HG03139 (cell line): ENCODE results near the gene THSD7A.

Experiments
- ATAC-seq: cut with Tn5 transposase; IDR thresholded peaks from one replicate; pipeline ENCODE4 v1.9.1; 2021; ENCODE audit not compliant: unreplicated experiment

Gene THSD7A

DNA sequence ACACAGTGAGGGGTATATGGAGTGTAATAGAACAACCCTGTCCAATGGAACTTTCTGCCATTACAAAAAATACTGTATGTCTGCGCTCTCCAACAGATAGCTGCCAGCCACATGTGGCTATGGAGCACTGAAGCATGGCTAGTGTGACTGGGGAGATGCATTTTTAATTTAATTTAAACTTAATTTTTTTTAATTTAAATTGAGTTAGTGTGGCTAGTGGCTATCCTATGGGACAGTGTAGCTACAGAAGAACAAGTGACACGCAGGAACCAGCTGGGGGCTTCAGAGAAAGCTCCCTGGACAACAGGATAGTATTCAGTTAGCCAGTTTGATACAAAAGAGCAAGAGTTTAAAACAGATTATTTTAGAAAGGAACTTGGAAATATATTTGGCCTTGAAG, 408.0 kb downstream of the THSD7A start:
- no peak for ATAC-seq

GRCh38 chr7:11420049-11420448, 411.9 kb downstream of the THSD7A start:
- no peak for ATAC-seq

DNA sequence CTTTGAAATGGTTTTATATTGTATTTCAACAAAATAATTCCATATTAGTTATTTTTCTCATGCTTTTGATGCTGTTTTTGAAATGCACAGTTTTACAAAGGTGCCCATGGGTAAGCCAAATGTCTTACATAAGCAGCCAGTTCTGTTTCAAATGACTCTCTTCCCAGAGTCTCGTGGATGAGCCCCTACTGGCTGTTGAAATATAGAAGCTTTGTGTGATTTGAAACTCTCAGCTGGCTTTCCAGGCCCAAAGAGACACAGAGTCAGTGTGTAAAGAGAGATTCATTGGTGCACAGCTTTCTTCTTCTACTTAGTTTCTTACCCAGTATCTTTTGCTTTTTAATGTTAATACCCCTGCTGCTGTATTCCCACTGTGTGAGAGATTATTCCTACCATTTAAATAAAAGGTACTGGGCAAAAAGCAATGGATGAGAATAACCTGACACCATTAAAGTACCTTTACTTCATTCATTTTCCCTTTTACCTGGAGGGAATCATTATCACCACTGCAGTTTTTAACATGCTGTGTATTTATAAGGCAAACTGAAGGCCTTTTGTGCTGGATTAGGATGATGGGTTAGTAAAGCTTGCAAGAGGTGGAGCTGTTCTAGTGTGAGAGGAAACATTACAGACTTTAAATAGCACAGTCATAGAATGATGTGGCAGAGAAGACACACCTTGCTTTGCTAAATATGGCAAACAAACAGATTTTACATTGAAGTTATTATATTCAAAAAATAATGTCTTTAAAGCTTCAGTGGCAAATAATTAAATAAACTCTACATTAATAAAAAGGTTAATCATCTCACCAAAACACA, 415.1 kb downstream of the THSD7A start:
- no peak for ATAC-seq

- ATAC-seq = no peak
Observed at GRCh38 chr7:11415101-11415500, 416.9 kb downstream of the THSD7A start.

DNA sequence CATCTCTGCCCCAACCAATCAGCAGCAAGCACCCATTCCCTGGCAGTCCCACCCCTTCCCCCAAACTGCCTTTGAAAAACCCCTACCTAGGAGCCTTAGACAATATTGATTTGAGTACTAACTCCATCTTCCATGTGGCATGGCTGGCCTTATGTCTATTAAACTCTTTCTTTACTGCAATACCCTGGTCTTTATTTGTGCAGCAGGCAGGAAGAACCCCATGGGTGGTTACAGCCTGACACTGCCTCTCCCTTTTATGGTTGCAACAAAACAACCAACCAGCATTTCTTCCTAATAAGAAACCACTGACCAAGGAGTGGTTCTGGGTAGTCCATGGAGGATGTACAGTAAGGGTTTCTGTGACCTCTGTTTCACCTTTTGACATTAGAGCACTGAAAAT, 418.1 kb downstream of the THSD7A start:
- ATAC-seq = no peak

DNA sequence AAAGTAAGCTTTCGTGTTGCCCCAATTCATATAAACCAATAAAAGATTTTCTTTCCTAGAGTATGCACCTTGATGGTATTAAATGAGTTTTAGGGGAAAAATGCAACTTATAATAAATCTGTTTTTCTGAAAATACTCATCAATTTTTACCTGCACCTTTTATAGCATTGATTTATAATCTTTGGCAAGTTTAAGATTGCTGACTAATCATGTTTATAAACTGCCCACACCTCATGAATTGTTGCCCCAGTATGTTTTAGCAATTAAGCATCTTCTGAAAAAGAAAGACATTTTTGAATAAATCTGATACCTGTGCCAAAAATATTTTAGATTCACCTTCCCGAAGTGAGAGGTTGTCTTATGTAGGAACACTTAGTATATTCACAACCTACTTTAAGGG, 420.0 kb downstream of the THSD7A start:
- no peak for ATAC-seq

- ATAC-seq = no peak
Observed at GRCh38 chr7:11410656-11411644, 421.0 kb downstream of the THSD7A start.

DNA sequence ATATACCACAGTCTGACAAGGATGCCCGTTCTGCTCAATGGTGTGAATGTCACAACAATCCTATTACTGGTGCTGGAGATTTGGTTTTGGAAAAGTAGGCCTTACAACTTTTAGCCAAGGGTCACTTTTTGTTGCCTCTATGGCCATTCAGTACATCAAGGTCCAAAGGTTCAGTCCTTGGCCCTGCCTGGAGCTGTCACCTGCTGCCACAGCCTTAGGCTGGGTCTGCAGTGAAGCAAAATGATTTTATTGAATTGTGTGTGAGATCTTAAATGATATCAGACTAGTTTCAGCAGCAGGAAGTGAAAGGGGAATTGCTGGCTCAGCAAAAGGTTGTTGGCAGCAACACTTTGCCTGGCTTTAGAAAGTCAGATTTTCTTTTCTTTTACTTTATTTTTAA, 427.6 kb downstream of the THSD7A start:
- ATAC-seq = no peak

GRCh38 chr7:11403781-11404180, 428.2 kb downstream of the THSD7A start:
- no peak for ATAC-seq

- ATAC-seq = no peak
Observed at GRCh38 chr7:11394438-11394837, 437.6 kb downstream of the THSD7A start.

DNA sequence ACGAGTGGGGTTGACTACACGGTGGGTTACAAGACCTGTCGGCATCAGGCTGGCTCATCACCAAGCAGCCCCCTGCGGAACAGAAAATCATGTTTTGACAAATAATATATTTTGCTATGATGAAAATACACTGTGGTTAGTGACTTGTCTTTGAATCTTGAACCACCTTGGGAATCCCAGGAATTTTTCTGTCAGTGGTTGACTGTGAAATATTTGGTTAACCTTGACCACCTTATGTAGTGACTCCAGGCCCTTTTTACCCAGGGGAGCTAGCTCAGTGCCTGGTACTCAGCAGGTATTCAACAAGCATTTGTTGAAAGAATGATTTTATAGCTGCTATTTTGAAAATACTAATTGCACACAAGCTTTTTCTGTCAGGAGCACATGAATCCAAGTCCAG, 452.4 kb downstream of the THSD7A start:
- no peak for ATAC-seq

- no peak for ATAC-seq
Observed at GRCh38 chr7:11376529-11376928, 455.5 kb downstream of the THSD7A start.

GRCh38 chr7:11374629-11375028, 457.4 kb downstream of the THSD7A start:
- ATAC-seq = no peak

GRCh38 chr7:11373546-11374142, 458.4 kb downstream of the THSD7A start:
- no peak for ATAC-seq

DNA sequence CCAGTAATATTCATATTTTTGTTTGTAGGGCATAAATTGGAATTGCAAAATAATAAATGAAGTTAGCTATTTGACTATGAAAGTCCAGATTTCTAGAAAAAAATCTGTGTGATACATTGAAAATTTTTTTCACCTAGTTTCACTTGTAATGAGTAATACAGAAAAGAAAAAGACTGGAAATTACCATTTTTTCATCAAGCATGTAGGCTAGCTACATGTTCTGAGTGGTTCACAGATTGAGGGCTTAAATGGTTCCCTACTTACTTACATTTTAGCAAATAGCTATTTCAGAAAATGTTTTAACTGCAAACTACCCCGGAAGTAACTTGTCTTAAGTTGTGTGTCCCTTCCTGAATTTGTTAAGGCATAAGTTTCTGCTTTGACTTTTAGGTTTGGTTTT, 462.3 kb downstream of the THSD7A start:
- no peak for ATAC-seq

DNA sequence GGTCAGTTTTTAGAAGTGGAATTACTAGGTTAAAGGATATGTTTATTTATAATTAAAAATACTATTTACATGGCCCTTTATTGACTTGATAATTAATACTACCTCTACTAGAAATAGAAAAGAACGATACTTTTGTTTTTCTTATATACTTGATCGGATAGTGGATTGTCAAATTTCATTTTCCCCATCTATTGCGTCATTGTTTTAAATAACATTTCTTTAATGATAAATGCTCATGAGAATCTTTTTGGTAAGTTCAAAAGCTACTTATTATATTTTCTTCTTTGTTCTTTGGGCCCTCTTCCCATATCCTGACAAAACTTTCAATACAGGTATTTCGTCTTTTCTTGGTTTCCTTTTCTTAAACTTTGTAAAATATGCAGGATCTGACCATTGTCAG, 465.9 kb downstream of the THSD7A start:
- no peak for ATAC-seq

DNA sequence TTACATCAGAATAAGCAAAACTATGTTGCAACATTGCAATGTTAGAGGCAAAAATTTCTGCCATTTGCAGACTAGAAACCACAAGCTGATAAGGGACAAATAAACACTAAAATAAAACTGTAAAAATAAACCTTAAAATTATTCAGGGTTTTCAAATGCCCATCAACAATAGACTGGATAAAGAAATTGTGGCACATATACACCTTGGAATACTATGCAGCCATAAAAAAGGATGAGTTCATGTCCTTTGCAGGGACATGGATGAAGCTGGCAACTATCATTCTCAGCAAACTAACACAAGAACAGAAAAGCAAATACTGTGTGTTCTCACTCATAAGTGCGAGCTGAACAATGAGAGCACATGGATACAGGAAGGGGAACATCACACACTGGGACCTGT, 473.4 kb downstream of the THSD7A start:
- ATAC-seq = no peak

GRCh38 chr7:11355399-11356005, 476.5 kb downstream of the THSD7A start:
- ATAC-seq = no peak

DNA sequence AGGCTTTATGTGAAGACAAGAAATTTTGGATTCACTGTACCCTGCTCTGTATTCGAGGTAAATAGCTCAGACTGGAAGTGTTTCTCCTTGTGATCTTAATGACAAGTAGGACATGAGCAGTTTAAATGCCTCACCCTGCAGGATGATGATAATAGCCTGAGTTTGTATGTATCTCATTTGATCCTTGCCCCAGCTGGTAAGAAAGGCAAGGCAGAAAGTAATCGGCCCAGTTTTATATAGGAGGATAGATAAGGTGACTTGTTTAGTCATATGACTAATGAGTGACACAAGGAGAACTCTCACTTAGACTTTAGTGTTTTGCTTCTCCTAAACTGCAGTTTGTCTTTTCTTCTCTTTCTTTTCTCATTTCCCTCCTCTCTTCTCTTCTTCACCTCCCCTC, 485.7 kb downstream of the THSD7A start:
- ATAC-seq = no peak

GRCh38 chr7:11345621-11346020, 486.4 kb downstream of the THSD7A start:
- no peak for ATAC-seq

DNA sequence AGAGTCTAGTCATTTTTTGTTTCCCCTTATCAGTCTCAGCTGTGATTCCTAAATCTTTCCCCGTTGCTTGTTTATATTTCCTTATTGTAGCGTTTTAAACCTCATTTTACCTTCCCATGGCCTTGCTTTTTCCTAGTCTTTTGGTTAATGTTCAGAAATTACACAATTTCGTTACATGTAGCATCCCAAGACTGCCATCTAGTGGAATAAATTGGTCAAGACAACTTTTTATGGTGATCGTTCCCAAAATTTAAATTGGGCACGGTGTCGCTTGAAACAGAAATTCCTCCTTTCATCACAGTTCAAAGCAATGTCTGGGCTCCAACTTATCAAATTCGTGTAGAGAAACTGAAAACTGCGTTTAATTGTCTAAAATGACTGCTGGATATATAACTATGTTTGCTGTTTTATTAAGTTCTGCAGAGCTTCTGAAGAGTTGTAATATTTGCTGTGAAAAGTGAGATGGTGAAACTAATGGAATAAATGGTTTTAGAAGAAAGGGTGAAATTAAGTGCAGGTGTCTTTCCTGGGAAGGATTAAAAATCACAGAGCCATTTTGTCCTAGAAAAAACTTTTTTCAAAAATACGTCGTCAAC, 488.1 kb downstream of the THSD7A start:
- no peak for ATAC-seq
